GM12878 (cell line): ENCODE results near the gene ASGR1. TPM values are rescaled to one million over a fixed set of nuclear protein-coding genes. Genes with fewer than 3 reads are reported as not detected.

Experiments
- ATAC-seq: fragments of 200-7000 bp; cut with Tn5 transposase; 3 replicates; pipeline ENCODE4 v1.9.1; 2020; ENCODE audit warnings: mild to moderate bottlenecking, moderate library complexity
- BruUV-seq: library from RNA; stranded (reverse); fragments of 400-500 nt; replicated peaks from 2 replicates; lab custom pipeline; 2021; lab: Mats Ljungman, UMichigan
- CTCF ChIA-PET: fragments of 300-600 bp; sonication (Branson Sonifier 250); formaldehyde crosslinking; extraction: SDS; loops from one replicate; lab custom pipeline; 2021; ENCODE audit warnings: inconsistent platforms; lab: Yijun Ruan, JAX
- POLR2A ChIA-PET: fragments of 350-600 bp; formaldehyde crosslinking; extraction: SDS; loops from one replicate; lab custom pipeline; 2021; ENCODE audit warnings: inconsistent platforms; lab: Charles Lee
- RAD21 ChIA-PET: fragments of 300-600 bp; sonication (Branson Sonifier 250); formaldehyde crosslinking; loops from one replicate; lab custom pipeline; 2023; ENCODE audit warnings: antibody characterized with exemption; ENCODE audit not compliant: unreplicated experiment; lab: Charles Lee
- SMC1A ChIA-PET: fragments of 300-600 bp; sonication (Branson Sonifier 250); formaldehyde crosslinking; loops from one replicate; lab custom pipeline; 2023; ENCODE audit not compliant: unreplicated experiment, uncharacterized antibody; lab: Charles Lee
- DNase-seq: peaks from one replicate; pipeline ENCODE4 v3.0.0-alpha.2; 2011; ENCODE audit warnings: low read depth, low spot score
- FAIRE-seq: peaks from 3 replicates; lab custom pipeline; 2011; peaks lifted over from hg19 to GRCh38; lab: Jason Lieb, UNC
- H2AFZ ChIP-seq: 2 replicates; pipeline ENCODE4 v1.6.0; 2011; ENCODE audit warnings: low read depth, low read length, control low read depth; ENCODE audit not compliant: control insufficient read depth
- H3K27ac ChIP-seq: 2 replicates; pipeline ENCODE4 v1.5.1; 2011; ENCODE audit warnings: control low read depth; ENCODE audit not compliant: control insufficient read depth, insufficient read depth
- H3K27me3 ChIP-seq, 2 experiments: replicated peaks in 1 of 2; 2 replicates each; pipeline versions ENCODE4 v1.6.0 to v1.6.1; 2011; ENCODE audit warnings: low read length in 1 of 2; ENCODE audit not compliant: control insufficient read depth in 2 of 2, insufficient read depth in 2 of 2
- H3K36me3 ChIP-seq, 2 experiments: 2 replicates each; pipeline ENCODE4 v1.5.1; 2011; ENCODE audit warnings: low read length in 1 of 2; ENCODE audit not compliant: control insufficient read depth in 2 of 2, insufficient read depth in 2 of 2
- H3K4me1 ChIP-seq: 2 replicates; pipeline ENCODE4 v1.6.1; 2011; ENCODE audit warnings: mild to moderate bottlenecking, low read length, moderate library complexity, mixed read lengths; ENCODE audit not compliant: control insufficient read depth, insufficient read depth
- H3K4me2 ChIP-seq: 2 replicates; pipeline ENCODE4 v1.6.0; 2011; ENCODE audit warnings: control low read depth; ENCODE audit not compliant: control insufficient read depth, insufficient read depth
- H3K4me3 ChIP-seq: fragments of 200-600 bp; sonication (generic); 2 replicates; pipeline ENCODE4 v1.5.1; 2016
- H3K79me2 ChIP-seq: 2 replicates; pipeline ENCODE4 v1.6.0; 2011; ENCODE audit warnings: low read length; ENCODE audit not compliant: control insufficient read depth, insufficient read depth
- H3K9ac ChIP-seq: 2 replicates; pipeline ENCODE4 v1.8.0; 2011; ENCODE audit warnings: low read length, control low read depth, mixed read lengths; ENCODE audit not compliant: control insufficient read depth, insufficient read depth
- H3K9me3 ChIP-seq: replicated peaks from 3 replicates; pipeline ENCODE4 v1.5.1; 2011; ENCODE audit warnings: mild to moderate bottlenecking, low read length; ENCODE audit not compliant: control insufficient read depth, insufficient read depth
- H4K20me1 ChIP-seq: 2 replicates; pipeline ENCODE4 v1.6.0; 2011; ENCODE audit not compliant: control insufficient read depth, insufficient read depth
- POLR2AphosphoS2 ChIP-seq: IDR thresholded peaks from 2 replicates; pipeline ENCODE4 v1.6.1; 2011; ENCODE audit warnings: low read depth, mild to moderate bottlenecking, low read length, improper control_type of control experiment, moderate library complexity
- WGBS: methylation state at CpG from one replicate; pipeline ENCODE4 v1.1.6; 2016; ENCODE audit warnings: low lambda C conversion rate; ENCODE audit not compliant: insufficient replicate concordance, insufficient coverage; ENCODE audit errors: missing lambda C conversion rate; 5-methylcytosine and 5-hydroxymethylcytosine counted together
- in situ Hi-C: fragments of 300-500 bp; cut with MboI; formaldehyde crosslinking; loops from 9 replicates; pipeline ENCODE4 v1.14.3; 2018; ENCODE audit warnings: mixed read lengths
- intact Hi-C: fragments of 100-400 bp; cut with micrococcal nuclease; formaldehyde crosslinking; loops from one replicate; pipeline ENCODE4 v1.14.2; 2022; ENCODE audit not compliant: unreplicated experiment
- polyA plus RNA-seq, 11 experiments: library from polyadenylated mRNA; depleted of rRNA in 4 of 11; unstranded in 6 of 11; stranded (reverse) in 5 of 11; fragments of >200 nt; fragmentation: Nextera tagmentation in 4 of 11; fragmentation: Illumina TruSeq in 1 of 11; extraction: Ambion mirVana in 4 of 11; extraction: Trizol in 1 of 11; gene quantifications; 1 replicate in 1 of 11; 2 replicates in 10 of 11; pipeline versions ENCODE4 v1.2.1 to v1.2.3, GENCODE V29; 2011 to 2016; ENCODE audit warnings: inconsistent platforms in 2 of 11, missing spikeins in 2 of 11, low read depth in 1 of 11
- total RNA-seq, 4 experiments: library from RNA; depleted of rRNA in 3 of 4; stranded (reverse); fragments of >200 nt in 3 of 4; fragmentation: Illumina TruSeq in 1 of 4; extraction: Trizol in 1 of 4; gene quantifications; 2 replicates each; pipeline versions ENCODE4 v1.2.1 to v1.2.3, GENCODE V29; 2013 to 2021
- TF ChIP-seq, protein P1 (sequence below): fragments of 450-650 bp; IDR thresholded peaks from 2 replicates; pipeline ENCODE4 v1.6.1; 2016; ENCODE audit warnings: mild to moderate bottlenecking, moderate library complexity, borderline replicate concordance

ASGR1 gene
- total and polyA plus RNA-seq, 10 of the 15 experiments (the other 5 are each of a cell fraction or from before 2014, with no cell fraction given), result 0.06 to 0.34 (median 0.14) TPM; not detected in 6

DNA sequence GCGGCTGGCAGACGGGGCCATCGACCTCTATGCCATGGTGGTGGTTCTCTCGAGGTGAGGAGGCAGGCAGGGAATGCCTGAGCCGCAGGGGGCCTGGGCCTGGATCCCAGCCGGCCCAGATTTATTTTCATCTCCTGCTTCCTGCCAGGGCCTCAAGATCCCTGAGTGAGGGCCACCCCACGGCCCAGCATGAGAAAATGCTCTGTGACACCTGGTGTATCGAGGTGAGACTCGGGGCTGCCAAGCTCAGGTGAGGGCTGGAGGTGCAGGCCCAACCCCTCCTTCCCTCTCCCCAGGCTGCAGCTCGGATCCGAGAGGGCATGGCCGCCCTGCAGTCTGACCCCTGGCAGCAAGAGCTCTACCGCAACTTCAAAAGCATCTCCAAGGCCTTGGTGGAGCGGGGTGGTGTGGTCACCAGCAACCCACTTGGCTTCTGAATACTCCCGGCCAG is 45.5 kb upstream of the ASGR1 start (continued):
- TF ChIP-seq, protein P1, sequence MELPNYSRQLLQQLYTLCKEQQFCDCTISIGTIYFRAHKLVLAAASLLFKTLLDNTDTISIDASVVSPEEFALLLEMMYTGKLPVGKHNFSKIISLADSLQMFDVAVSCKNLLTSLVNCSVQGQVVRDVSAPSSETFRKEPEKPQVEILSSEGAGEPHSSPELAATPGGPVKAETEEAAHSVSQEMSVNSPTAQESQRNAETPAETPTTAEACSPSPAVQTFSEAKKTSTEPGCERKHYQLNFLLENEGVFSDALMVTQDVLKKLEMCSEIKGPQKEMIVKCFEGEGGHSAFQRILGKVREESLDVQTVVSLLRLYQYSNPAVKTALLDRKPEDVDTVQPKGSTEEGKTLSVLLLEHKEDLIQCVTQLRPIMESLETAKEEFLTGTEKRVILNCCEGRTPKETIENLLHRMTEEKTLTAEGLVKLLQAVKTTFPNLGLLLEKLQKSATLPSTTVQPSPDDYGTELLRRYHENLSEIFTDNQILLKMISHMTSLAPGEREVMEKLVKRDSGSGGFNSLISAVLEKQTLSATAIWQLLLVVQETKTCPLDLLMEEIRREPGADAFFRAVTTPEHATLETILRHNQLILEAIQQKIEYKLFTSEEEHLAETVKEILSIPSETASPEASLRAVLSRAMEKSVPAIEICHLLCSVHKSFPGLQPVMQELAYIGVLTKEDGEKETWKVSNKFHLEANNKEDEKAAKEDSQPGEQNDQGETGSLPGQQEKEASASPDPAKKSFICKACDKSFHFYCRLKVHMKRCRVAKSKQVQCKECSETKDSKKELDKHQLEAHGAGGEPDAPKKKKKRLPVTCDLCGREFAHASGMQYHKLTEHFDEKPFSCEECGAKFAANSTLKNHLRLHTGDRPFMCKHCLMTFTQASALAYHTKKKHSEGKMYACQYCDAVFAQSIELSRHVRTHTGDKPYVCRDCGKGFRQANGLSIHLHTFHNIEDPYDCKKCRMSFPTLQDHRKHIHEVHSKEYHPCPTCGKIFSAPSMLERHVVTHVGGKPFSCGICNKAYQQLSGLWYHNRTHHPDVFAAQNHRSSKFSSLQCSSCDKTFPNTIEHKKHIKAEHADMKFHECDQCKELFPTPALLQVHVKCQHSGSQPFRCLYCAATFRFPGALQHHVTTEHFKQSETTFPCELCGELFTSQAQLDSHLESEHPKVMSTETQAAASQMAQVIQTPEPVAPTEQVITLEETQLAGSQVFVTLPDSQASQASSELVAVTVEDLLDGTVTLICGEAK, result no peak

DNA sequence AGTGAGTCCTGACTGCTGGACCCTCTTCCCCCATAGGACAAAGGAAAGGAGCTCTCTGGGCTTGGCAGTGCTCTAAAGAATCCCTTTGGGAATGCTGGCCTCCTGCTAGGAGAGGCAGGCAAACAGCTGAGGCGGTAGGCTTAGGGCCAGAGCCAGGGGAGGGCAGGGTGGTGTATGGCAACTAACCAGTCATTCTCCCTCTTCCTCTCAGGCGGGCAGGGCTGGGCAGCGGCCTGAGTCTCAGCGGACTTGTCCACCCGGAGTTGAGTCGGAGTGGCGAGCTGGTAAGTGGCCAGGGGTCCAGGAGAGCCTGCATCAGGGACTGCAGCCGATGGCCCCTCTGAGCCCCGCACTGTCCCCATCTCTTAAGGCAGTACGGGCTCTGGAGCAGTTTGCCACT is 44.9 kb upstream of the ASGR1 start:
- WGBS, result 86% methylated on average over 10 of the region's 10 CpGs
- no peak overlapping the region for H3K4me2 ChIP-seq
- ChIA-PET RAD21 (no interaction called here), POLR2A (interaction anchor here (1.2 to 5.9 kb wide), 2 partner anchors 10 to 17 kb away, joined by 3 to 60 read pairs; partner anchors contain the start of gene DVL2), CTCF (no interaction called here), SMC1A (no interaction called here)
- no peak for FAIRE-seq
- no peak for ATAC-seq
- no peak overlapping the region for H3K9ac ChIP-seq
- H3K9me3 ChIP-seq, result no peaks in the 10 kb centered on the region
- DNase-seq, result no peak
- in situ Hi-C loops, result no loop called here
- peaks cover 3% of the 10 kb centered on the region for H3K4me1 ChIP-seq
- H3K79me2 ChIP-seq, result peaks cover 14% of the 10 kb centered on the region
- H3K27me3 ChIP-seq, result no peaks in the 10 kb centered on the region
- BruUV-seq, result no TSS peak
- H3K27ac ChIP-seq, result no peak overlapping the region
- H3K4me3 ChIP-seq, result no peak overlapping the region
- peaks cover 20 to 25% of the 10 kb centered on the region in 2 experiments for H3K36me3 ChIP-seq
- intact Hi-C loops, result no loop called here
- H2AFZ ChIP-seq, result no peak overlapping the region
- H4K20me1 ChIP-seq, result no peaks in the 10 kb centered on the region
- no peak for TF ChIP-seq POLR2AphosphoS2
